Chondrocyte (in vitro differentiated cells): ENCODE results near the gene NDUFAF4. TPM values are rescaled to one million over a fixed set of nuclear protein-coding genes. Genes with fewer than 3 reads are reported as not detected.

Experiments
- DNase-seq: peaks from one replicate; pipeline ENCODE4 v3.0.0; 2021; ENCODE audit warnings: mixed read lengths, low spot score
- H3K27ac Mint-ChIP-seq: one replicate; pipeline ENCODE4 v1.8.0; 2021; ENCODE audit warnings: mild to moderate bottlenecking, moderate library complexity, mixed read lengths; ENCODE audit not compliant: unreplicated experiment
- H3K27me3 Mint-ChIP-seq: 2 replicates; pipeline ENCODE4 v1.8.0; 2021; ENCODE audit warnings: low read depth, mixed read lengths
- H3K36me3 Mint-ChIP-seq: 2 replicates; pipeline ENCODE4 v1.8.0; 2021; ENCODE audit warnings: low read depth, mixed read lengths
- H3K4me1 Mint-ChIP-seq: 2 replicates; pipeline ENCODE4 v1.8.0; 2021; ENCODE audit warnings: low read depth, mild to moderate bottlenecking, mixed read lengths
- H3K4me3 Mint-ChIP-seq: one replicate; pipeline ENCODE4 v1.8.0; 2021; ENCODE audit warnings: mild to moderate bottlenecking, moderate library complexity, mixed read lengths; ENCODE audit not compliant: unreplicated experiment
- H3K9me3 Mint-ChIP-seq: 2 replicates; pipeline ENCODE4 v1.8.0; 2021; ENCODE audit warnings: low read depth, mixed read lengths
- total RNA-seq: library from RNA; stranded (reverse); gene quantifications from 3 replicates; pipeline ENCODE4 v1.2.1, GENCODE V29; 2021
- TF ChIP-seq, protein P1 (sequence below): fragments of 200-600 bp; sonication (generic); IDR thresholded peaks from 2 replicates; pipeline ENCODE4 v1.5.0; 2021; ENCODE audit warnings: antibody characterized with exemption, mild to moderate bottlenecking, moderate library complexity

Gene NDUFAF4
- total RNA-seq, 1 donor from 2014 or later: 25.0 TPM

GRCh38 chr6:96865055-96865405 is 32.7 kb downstream of the NDUFAF4 start:
- Mint-ChIP-seq H3K27ac (no peak overlapping the region), H3K4me1 (no peaks in the 10 kb centered on the region), H3K4me3 (no peak overlapping the region), H3K27me3 (peaks cover 56% of the 10 kb centered on the region), H3K9me3 (no peaks in the 10 kb centered on the region), H3K36me3 (no peaks in the 10 kb centered on the region)
- TF ChIP-seq, protein P1, sequence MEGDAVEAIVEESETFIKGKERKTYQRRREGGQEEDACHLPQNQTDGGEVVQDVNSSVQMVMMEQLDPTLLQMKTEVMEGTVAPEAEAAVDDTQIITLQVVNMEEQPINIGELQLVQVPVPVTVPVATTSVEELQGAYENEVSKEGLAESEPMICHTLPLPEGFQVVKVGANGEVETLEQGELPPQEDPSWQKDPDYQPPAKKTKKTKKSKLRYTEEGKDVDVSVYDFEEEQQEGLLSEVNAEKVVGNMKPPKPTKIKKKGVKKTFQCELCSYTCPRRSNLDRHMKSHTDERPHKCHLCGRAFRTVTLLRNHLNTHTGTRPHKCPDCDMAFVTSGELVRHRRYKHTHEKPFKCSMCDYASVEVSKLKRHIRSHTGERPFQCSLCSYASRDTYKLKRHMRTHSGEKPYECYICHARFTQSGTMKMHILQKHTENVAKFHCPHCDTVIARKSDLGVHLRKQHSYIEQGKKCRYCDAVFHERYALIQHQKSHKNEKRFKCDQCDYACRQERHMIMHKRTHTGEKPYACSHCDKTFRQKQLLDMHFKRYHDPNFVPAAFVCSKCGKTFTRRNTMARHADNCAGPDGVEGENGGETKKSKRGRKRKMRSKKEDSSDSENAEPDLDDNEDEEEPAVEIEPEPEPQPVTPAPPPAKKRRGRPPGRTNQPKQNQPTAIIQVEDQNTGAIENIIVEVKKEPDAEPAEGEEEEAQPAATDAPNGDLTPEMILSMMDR: no peak
- DNase-seq: no peak

GRCh38 chr6:96864216-96865054 is 33.3 kb downstream of the NDUFAF4 start:
- DNase-seq: no peak
- no peaks in the 10 kb centered on the region for H3K4me1 Mint-ChIP-seq
- TF ChIP-seq, protein P1: no peak
- H3K27ac Mint-ChIP-seq: no peak overlapping the region
- H3K9me3 Mint-ChIP-seq: no peaks in the 10 kb centered on the region
- H3K27me3 Mint-ChIP-seq: peaks cover 60% of the 10 kb centered on the region
- no peaks in the 10 kb centered on the region for H3K36me3 Mint-ChIP-seq
- H3K4me3 Mint-ChIP-seq: no peak overlapping the region

- DNase-seq: no peak
- H3K9me3 Mint-ChIP-seq: no peaks in the 10 kb centered on the region
- no peak overlapping the region for H3K4me3 Mint-ChIP-seq
- no peak overlapping the region for H3K27ac Mint-ChIP-seq
- H3K4me1 Mint-ChIP-seq: no peaks in the 10 kb centered on the region
- H3K27me3 Mint-ChIP-seq: peaks cover 63% of the 10 kb centered on the region
- H3K36me3 Mint-ChIP-seq: no peaks in the 10 kb centered on the region
- TF ChIP-seq, protein P1: no peak
Measured at GRCh38 chr6:96862560-96862959, 35.1 kb downstream of the NDUFAF4 start.

- no peak overlapping the region for H3K27ac Mint-ChIP-seq
- H3K4me1 Mint-ChIP-seq: no peaks in the 10 kb centered on the region
- H3K4me3 Mint-ChIP-seq: no peak overlapping the region
- H3K27me3 Mint-ChIP-seq: peaks cover 69% of the 10 kb centered on the region
- TF ChIP-seq, protein P1: no peak
- no peaks in the 10 kb centered on the region for H3K36me3 Mint-ChIP-seq
- H3K9me3 Mint-ChIP-seq: no peaks in the 10 kb centered on the region
- no peak for DNase-seq
Measured at GRCh38 chr6:96861588-96861987, 36.1 kb downstream of the NDUFAF4 start.

GRCh38 chr6:96856856-96857255 is 40.8 kb downstream of the NDUFAF4 start:
- Mint-ChIP-seq H3K36me3 (no peaks in the 10 kb centered on the region), H3K4me1 (no peaks in the 10 kb centered on the region), H3K27me3 (peaks cover 48% of the 10 kb centered on the region), H3K4me3 (no peak overlapping the region), H3K9me3 (no peaks in the 10 kb centered on the region), H3K27ac (no peak overlapping the region)
- DNase-seq: no peak
- TF ChIP-seq, protein P1: no peak
